SU-DHL-6 (cell line): ENCODE measurements around the gene CCR1.

ENCODE experiments used
- H2AFZ ChIP-seq: fragments of 200-600 bp; sonication (generic); 2 replicates; pipeline ENCODE4 v1.6.1; 2014; ENCODE audit warnings: low read depth, mild to moderate bottlenecking, moderate library complexity, mixed read lengths, antibody characterized with exemption, low read length; ENCODE audit not compliant: severe bottlenecking
- H3F3A ChIP-seq: fragments of 200-600 bp; shearing (Covaris generic); 2 replicates; pipeline ENCODE4 v1.6.0; 2016; ENCODE audit warnings: antibody characterized with exemption, mild to moderate bottlenecking; ENCODE audit not compliant: insufficient read depth
- H3K27ac ChIP-seq: fragments of 200-600 bp; sonication (generic); 2 replicates; pipeline ENCODE4 v1.5.1; 2016; ENCODE audit warnings: low read depth, mild to moderate bottlenecking, low read length, moderate library complexity, mixed read lengths
- H3K27me3 ChIP-seq: fragments of 200-600 bp; sonication (generic), shearing (Covaris generic); 2 replicates; pipeline ENCODE4 v1.6.0; 2014; ENCODE audit warnings: mild to moderate bottlenecking, low read length
- H3K36me3 ChIP-seq: fragments of 200-600 bp; sonication (generic); 2 replicates; pipeline ENCODE4 v1.6.1; 2014; ENCODE audit warnings: mild to moderate bottlenecking, low read length, mixed read lengths
- H3K4me2 ChIP-seq: fragments of 300-600, 200-600 bp; shearing (Covaris generic), sonication (generic); 2 replicates; pipeline ENCODE4 v1.6.0; 2014; ENCODE audit warnings: low read length, low read depth, mild to moderate bottlenecking; ENCODE audit not compliant: poor library complexity, severe bottlenecking
- H3K4me3 ChIP-seq: fragments of 200-600 bp; sonication (generic); 2 replicates; pipeline ENCODE4 v1.5.1; 2014; ENCODE audit warnings: antibody characterized with exemption, low read length, mild to moderate bottlenecking, mixed read lengths; ENCODE audit not compliant: insufficient read depth, poor library complexity, severe bottlenecking
- H3K79me2 ChIP-seq: fragments of 200-600 bp; sonication (generic); 2 replicates; pipeline ENCODE4 v1.6.1; 2014; ENCODE audit warnings: mild to moderate bottlenecking, low read length, moderate library complexity; ENCODE audit not compliant: insufficient read depth
- H3K9ac ChIP-seq: fragments of 200-600 bp; sonication (generic); 2 replicates; pipeline ENCODE4 v1.7.0; 2014; ENCODE audit warnings: mild to moderate bottlenecking, low read length
- H3K9me2 ChIP-seq: fragments of 200-600 bp; sonication (generic); replicated peaks from 2 replicates; pipeline ENCODE4 v1.6.1; 2014; ENCODE audit warnings: low read length; ENCODE audit not compliant: insufficient read depth
- H3K9me3 ChIP-seq: fragments of 200-600 bp; sonication (generic); 2 replicates; pipeline ENCODE4 v1.6.1; 2014; ENCODE audit warnings: low read length, mixed read lengths; ENCODE audit not compliant: insufficient read depth
- H4K20me1 ChIP-seq: fragments of 200-600 bp; sonication (generic); 2 replicates; pipeline ENCODE4 v1.6.1; 2014; ENCODE audit warnings: low read depth, mild to moderate bottlenecking, antibody characterized with exemption, low read length, moderate library complexity, mixed read lengths
- EZH2phosphoT487 ChIP-seq: fragments of 200-600 bp; sonication (generic), shearing (Covaris generic); conservative IDR thresholded peaks from 2 replicates; pipeline ENCODE4 v1.6.1; 2018; ENCODE audit warnings: mild to moderate bottlenecking, antibody characterized with exemption, low read length, moderate library complexity, mixed read lengths
- TF ChIP-seq, protein P1 (sequence below): fragments of 200-600 bp; sonication (generic); IDR thresholded peaks from one replicate; pipeline ENCODE4 v1.5.1; 2017; ENCODE audit warnings: antibody characterized with exemption, mild to moderate bottlenecking, low read length, moderate library complexity; ENCODE audit not compliant: insufficient read depth, poor library complexity, severe bottlenecking

Gene CCR1

DNA sequence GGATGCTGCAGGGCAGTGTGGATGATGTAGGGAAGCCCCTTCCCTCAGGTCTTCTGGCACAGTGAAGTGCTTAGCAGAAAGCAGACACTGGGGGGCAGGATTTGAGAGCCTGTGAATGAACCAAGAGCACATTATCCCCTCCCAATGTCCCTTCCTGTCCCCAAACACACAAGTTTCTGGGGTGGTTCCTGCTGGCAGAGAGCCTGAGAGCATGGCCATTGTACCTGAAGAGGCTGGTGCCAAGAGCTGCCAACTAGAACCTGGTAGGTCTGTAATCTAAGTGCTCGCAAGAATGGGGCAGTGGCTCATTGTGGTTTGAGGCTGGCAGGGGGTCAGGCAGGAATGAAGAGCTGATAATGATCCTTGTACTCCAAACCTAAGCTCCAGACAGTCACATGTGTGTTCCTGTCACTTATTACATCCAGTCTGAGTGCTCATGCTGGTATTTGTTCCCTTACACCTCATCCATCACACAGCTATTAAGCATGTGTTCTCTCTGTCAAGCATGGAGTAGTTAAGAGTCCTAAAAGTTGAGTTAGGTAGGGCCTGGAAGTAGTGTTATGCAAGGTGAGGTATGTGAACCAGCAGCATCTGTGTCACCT lies 6.7 kb upstream of the CCR1 start:
- Histone ChIP-seq H3K4me2 (no peak overlapping the region), H3K27me3 (no peaks in the 10 kb centered on the region), H3F3A (no peaks in the 10 kb centered on the region), H3K79me2 (no peaks in the 10 kb centered on the region), H3K27ac (no peak overlapping the region), H3K9ac (no peak overlapping the region), H3K9me2 (no peaks in the 10 kb centered on the region), H3K36me3 (no peaks in the 10 kb centered on the region), H2AFZ (no peak overlapping the region), H3K9me3 (no peaks in the 10 kb centered on the region), H4K20me1 (no peaks in the 10 kb centered on the region), H3K4me3 (no peak overlapping the region)
- TF ChIP-seq, protein P1, sequence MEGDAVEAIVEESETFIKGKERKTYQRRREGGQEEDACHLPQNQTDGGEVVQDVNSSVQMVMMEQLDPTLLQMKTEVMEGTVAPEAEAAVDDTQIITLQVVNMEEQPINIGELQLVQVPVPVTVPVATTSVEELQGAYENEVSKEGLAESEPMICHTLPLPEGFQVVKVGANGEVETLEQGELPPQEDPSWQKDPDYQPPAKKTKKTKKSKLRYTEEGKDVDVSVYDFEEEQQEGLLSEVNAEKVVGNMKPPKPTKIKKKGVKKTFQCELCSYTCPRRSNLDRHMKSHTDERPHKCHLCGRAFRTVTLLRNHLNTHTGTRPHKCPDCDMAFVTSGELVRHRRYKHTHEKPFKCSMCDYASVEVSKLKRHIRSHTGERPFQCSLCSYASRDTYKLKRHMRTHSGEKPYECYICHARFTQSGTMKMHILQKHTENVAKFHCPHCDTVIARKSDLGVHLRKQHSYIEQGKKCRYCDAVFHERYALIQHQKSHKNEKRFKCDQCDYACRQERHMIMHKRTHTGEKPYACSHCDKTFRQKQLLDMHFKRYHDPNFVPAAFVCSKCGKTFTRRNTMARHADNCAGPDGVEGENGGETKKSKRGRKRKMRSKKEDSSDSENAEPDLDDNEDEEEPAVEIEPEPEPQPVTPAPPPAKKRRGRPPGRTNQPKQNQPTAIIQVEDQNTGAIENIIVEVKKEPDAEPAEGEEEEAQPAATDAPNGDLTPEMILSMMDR: peak; percentile 20
- no peak for TF ChIP-seq EZH2phosphoT487

DNA sequence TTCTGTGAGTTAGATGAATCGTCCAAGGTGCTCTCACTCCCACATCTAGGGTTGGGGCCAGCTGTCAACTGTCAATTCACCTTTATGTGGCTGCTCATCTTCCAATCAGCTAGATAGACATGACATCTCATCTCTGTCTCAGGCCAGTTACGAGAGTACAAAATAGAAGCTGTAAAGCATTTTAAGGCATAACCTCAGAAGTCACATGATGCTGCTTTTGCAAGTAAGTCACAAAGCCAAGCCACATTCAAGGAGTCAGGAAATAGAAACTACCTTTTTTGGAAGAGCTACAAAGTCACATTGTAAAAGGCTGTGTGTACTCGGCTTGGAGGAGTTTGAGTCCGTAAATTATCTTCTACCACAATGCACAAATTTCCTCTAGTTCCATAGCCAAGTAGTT lies 5.1 kb upstream of the CCR1 start:
- Histone ChIP-seq H3K4me2 (no peak overlapping the region), H3K36me3 (no peaks in the 10 kb centered on the region), H3K27ac (no peak overlapping the region), H3K9me2 (no peaks in the 10 kb centered on the region), H3F3A (no peaks in the 10 kb centered on the region), H3K79me2 (no peaks in the 10 kb centered on the region), H3K9ac (no peak overlapping the region), H3K4me3 (no peak overlapping the region), H3K9me3 (no peaks in the 10 kb centered on the region), H3K27me3 (no peaks in the 10 kb centered on the region), H2AFZ (no peak overlapping the region), H4K20me1 (no peaks in the 10 kb centered on the region)
- TF ChIP-seq EZH2phosphoT487: no peak
- TF ChIP-seq, protein P1: no peak

DNA sequence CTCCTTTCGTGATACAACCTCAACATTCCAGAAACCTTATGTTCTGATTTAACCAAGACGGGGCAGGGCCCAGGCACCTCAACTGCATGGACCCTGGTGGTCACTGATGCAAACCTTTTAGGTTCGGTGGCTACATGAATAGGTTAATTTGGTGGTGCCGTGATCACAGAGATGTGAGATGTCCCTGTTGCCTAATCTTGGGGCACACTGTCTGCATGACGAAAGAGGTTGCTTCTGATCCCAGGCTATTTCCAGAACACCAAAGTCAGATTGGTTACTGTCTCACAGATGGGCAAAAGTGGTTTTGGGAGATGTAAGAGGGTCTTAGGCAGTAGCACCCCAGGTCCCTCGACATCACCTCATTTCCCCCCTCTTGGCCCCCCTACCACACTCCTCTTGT lies 4.0 kb upstream of the CCR1 start:
- H2AFZ ChIP-seq: no peak overlapping the region
- no peak overlapping the region for H3K27ac ChIP-seq
- no peak overlapping the region for H3K4me2 ChIP-seq
- H4K20me1 ChIP-seq: no peaks in the 10 kb centered on the region
- TF ChIP-seq, protein P1: no peak
- no peak for TF ChIP-seq EZH2phosphoT487
- H3K27me3 ChIP-seq: no peaks in the 10 kb centered on the region
- H3K79me2 ChIP-seq: no peaks in the 10 kb centered on the region
- no peaks in the 10 kb centered on the region for H3K9me2 ChIP-seq
- no peaks in the 10 kb centered on the region for H3K36me3 ChIP-seq
- H3F3A ChIP-seq: no peaks in the 10 kb centered on the region
- H3K4me3 ChIP-seq: no peak overlapping the region
- no peak overlapping the region for H3K9ac ChIP-seq
- H3K9me3 ChIP-seq: no peaks in the 10 kb centered on the region
